CD4-positive, alpha-beta T cell treated with Interleukin-12 subunit alpha and Interleukin-12 subunit beta, for 1 hour (primary cell): ENCODE measurements around the gene SLCO2B1.

Experiments
- DNase-seq: peaks from one replicate; pipeline ENCODE4 v3.0.0-alpha.2; 2020

Gene SLCO2B1

GRCh38 chr11:75145196-75145971 is 5.5 kb upstream of the SLCO2B1 start:
- no peak for DNase-seq

- DNase-seq: no peak
Observed at GRCh38 chr11:75145972-75146519, 4.9 kb upstream of the SLCO2B1 start.

GRCh38 chr11:75146711-75147110 is 4.2 kb upstream of the SLCO2B1 start:
- no peak for DNase-seq

- DNase-seq: no peak
Observed at GRCh38 chr11:75147191-75147874, 3.6 kb upstream of the SLCO2B1 start.

- no peak for DNase-seq
Observed at GRCh38 chr11:75147875-75148263, 3.0 kb upstream of the SLCO2B1 start.

GRCh38 chr11:75148436-75148983 is 2.4 kb upstream of the SLCO2B1 start:
- no peak for DNase-seq

- DNase-seq: no peak
Observed at GRCh38 chr11:75149766-75150465, 991 bp upstream of the SLCO2B1 start.

GRCh38 chr11:75151346-75152047 is 590 bp downstream of the SLCO2B1 start:
- DNase-seq: no peak

GRCh38 chr11:75152090-75152489 is 1.2 kb downstream of the SLCO2B1 start:
- DNase-seq: no peak

- no peak for DNase-seq
Observed at GRCh38 chr11:75152651-75153427, 1.9 kb downstream of the SLCO2B1 start.

GRCh38 chr11:75154646-75155569 is 4.0 kb downstream of the SLCO2B1 start:
- DNase-seq: no peak

- no peak for DNase-seq
Observed at GRCh38 chr11:75155570-75156422, 4.9 kb downstream of the SLCO2B1 start.

GRCh38 chr11:75158241-75158640 is 7.3 kb downstream of the SLCO2B1 start:
- no peak for DNase-seq

- DNase-seq: no peak
Observed at GRCh38 chr11:75158696-75159150, 7.8 kb downstream of the SLCO2B1 start.

GRCh38 chr11:75159151-75159953 is 8.4 kb downstream of the SLCO2B1 start:
- DNase-seq: no peak

- no peak for DNase-seq
Observed at GRCh38 chr11:75160220-75160757, 9.4 kb downstream of the SLCO2B1 start.

- no peak for DNase-seq
Observed at GRCh38 chr11:75160880-75161279, 10.0 kb downstream of the SLCO2B1 start.

- no peak for DNase-seq
Observed at GRCh38 chr11:75161506-75162095, 10.7 kb downstream of the SLCO2B1 start.
